ENCODE measurements around the gene HDAC4.

DNA sequence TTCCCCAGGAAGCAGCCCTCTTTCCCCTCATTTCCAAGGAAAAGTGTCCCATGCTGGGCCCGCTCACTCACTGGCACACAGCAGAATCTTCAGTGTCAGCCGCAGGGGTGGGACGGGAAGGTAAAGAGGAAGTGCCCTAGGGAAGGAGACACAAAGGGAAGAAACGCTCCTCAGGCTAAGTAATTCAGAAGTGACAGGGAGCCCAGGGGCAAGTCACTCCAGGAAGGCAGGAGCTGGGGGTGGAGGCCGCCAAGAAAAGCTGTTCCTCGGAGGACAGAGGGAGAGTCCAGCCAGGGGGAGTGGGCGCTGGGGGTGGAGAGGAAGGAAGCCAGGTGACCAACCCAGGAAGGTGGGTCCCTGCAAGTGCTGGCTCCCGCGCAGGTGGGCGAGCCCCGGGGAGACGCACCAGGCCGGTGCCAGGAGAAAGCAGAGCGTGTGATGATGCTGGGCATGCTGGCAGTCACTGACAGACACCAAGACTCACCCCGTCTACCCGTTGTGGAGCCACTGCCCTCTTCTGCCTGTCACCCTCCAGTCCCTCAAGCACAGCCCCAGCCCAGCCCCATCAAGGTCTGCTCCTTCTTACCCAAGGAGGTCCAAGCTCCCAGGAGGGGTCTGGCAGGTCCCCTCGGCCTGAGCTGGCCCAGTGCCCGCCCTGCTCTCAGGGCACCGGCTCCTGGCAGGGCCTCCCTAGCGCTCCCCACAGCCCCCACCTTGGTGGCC is 21.7 kb downstream of the HDAC4 start:
- TF ChIP-seq, protein P1, sequence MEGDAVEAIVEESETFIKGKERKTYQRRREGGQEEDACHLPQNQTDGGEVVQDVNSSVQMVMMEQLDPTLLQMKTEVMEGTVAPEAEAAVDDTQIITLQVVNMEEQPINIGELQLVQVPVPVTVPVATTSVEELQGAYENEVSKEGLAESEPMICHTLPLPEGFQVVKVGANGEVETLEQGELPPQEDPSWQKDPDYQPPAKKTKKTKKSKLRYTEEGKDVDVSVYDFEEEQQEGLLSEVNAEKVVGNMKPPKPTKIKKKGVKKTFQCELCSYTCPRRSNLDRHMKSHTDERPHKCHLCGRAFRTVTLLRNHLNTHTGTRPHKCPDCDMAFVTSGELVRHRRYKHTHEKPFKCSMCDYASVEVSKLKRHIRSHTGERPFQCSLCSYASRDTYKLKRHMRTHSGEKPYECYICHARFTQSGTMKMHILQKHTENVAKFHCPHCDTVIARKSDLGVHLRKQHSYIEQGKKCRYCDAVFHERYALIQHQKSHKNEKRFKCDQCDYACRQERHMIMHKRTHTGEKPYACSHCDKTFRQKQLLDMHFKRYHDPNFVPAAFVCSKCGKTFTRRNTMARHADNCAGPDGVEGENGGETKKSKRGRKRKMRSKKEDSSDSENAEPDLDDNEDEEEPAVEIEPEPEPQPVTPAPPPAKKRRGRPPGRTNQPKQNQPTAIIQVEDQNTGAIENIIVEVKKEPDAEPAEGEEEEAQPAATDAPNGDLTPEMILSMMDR (IDR thresholded peaks at IDR 0.05), result no peak
- TF ChIP-seq POLR2AphosphoS5 (IDR thresholded peaks at IDR 0.05; ENCODE audit: low read depth, low read length) (no peak), SIN3A (IDR thresholded peaks at IDR 0.05; ENCODE audit: borderline replicate concordance, insufficient read depth, low read depth, low read length) (no peak)
- TF ChIP-seq, protein P2, sequence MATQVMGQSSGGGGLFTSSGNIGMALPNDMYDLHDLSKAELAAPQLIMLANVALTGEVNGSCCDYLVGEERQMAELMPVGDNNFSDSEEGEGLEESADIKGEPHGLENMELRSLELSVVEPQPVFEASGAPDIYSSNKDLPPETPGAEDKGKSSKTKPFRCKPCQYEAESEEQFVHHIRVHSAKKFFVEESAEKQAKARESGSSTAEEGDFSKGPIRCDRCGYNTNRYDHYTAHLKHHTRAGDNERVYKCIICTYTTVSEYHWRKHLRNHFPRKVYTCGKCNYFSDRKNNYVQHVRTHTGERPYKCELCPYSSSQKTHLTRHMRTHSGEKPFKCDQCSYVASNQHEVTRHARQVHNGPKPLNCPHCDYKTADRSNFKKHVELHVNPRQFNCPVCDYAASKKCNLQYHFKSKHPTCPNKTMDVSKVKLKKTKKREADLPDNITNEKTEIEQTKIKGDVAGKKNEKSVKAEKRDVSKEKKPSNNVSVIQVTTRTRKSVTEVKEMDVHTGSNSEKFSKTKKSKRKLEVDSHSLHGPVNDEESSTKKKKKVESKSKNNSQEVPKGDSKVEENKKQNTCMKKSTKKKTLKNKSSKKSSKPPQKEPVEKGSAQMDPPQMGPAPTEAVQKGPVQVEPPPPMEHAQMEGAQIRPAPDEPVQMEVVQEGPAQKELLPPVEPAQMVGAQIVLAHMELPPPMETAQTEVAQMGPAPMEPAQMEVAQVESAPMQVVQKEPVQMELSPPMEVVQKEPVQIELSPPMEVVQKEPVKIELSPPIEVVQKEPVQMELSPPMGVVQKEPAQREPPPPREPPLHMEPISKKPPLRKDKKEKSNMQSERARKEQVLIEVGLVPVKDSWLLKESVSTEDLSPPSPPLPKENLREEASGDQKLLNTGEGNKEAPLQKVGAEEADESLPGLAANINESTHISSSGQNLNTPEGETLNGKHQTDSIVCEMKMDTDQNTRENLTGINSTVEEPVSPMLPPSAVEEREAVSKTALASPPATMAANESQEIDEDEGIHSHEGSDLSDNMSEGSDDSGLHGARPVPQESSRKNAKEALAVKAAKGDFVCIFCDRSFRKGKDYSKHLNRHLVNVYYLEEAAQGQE (IDR thresholded peaks at IDR 0.05; ENCODE audit: insufficient read depth in 1 of 2, low read depth in 2 of 2, low read length in 1 of 2), result no peak
